Adrenal gland (tissue), 5 donors: ENCODE data around the gene RNASE1.

Experiments used
- POLR2A ChIP-seq, 2 donors: fragments of 450-650 bp; IDR thresholded peaks; one replicate each; pipeline ENCODE4 v1.6.1; 2017; ENCODE audit warnings: antibody characterized with exemption in 2 of 2, mild to moderate bottlenecking in 2 of 2, moderate library complexity in 1 of 2
- TF ChIP-seq, protein P1 (sequence below), 6 experiments: fragments of 450-650 bp in 4 of 6; fragments of 200-600 bp in 2 of 6; sonication (generic) in 1 of 6; IDR thresholded peaks; 1 replicate in 5 of 6; 2 replicates in 1 of 6; pipeline versions ENCODE4 v1.5.1 to v1.8.0; 2016 to 2021; ENCODE audit warnings: antibody characterized with exemption in 6 of 6, mild to moderate bottlenecking in 2 of 6, moderate library complexity in 1 of 6
- donor health status: DM: no; HTN: no; CAD: no.

DNA sequence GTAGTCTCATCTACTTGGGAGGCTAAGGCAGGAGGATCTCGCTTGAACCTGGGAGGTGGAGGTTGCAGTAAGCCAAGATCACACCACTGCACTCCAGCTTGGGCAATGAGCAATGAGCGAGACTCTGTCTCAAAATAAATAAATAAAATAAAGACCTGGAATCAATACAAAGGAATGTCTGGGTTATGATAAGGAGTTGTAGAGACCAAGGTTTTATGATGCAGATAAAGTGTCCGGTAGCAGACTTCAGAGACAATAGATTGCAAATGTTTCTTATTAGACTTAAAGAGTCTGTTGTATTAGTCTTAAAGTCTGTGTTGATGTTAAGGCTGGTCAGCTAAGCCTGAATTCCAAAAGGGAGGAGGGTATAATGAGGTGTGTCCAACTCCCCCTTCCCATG is 35.2 kb upstream of the RNASE1 start:
- TF ChIP-seq, protein P1, sequence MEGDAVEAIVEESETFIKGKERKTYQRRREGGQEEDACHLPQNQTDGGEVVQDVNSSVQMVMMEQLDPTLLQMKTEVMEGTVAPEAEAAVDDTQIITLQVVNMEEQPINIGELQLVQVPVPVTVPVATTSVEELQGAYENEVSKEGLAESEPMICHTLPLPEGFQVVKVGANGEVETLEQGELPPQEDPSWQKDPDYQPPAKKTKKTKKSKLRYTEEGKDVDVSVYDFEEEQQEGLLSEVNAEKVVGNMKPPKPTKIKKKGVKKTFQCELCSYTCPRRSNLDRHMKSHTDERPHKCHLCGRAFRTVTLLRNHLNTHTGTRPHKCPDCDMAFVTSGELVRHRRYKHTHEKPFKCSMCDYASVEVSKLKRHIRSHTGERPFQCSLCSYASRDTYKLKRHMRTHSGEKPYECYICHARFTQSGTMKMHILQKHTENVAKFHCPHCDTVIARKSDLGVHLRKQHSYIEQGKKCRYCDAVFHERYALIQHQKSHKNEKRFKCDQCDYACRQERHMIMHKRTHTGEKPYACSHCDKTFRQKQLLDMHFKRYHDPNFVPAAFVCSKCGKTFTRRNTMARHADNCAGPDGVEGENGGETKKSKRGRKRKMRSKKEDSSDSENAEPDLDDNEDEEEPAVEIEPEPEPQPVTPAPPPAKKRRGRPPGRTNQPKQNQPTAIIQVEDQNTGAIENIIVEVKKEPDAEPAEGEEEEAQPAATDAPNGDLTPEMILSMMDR (IDR thresholded peaks at IDR 0.05), result no peak
- TF ChIP-seq POLR2A (IDR thresholded peaks at IDR 0.05), result no peak
